Measurements from ENCODE around the gene THG1L. TPM values are rescaled to one million over a fixed set of nuclear protein-coding genes. Genes with fewer than 3 reads are reported as not detected.
"Not testable (repeated sequence)": the region's sequence is repeated elsewhere in the genome, so short reads cannot be mapped to it uniquely, and the experiment has no call there.

Gene THG1L
- 10 to 100 TPM; 29.9 to 30.6 TPM for total RNA-seq

GRCh38 chr5:157731272-157732129 lies at the start of gene THG1L:
Gene THG1L, plus strand, starts transcription at chr5:157731420. Its CDS starts 21 bp downstream, at chr5:157731441.
- ChIA-PET POLR2A (interaction anchor here (0.5 kb wide), 1 partner anchor 12 kb away, joined by 4 read pairs; no protein-coding TSS in a partner anchor), CTCF (interaction anchor here (0.7 to 2.3 kb wide), 3 partner anchors 9 to 224 kb away, joined by 3 to 16 read pairs (median 4); partner anchors contain the start of gene LSM11)

GRCh38 chr5:157682257-157682656 lies 49.0 kb upstream of the THG1L start:
- CTCF ChIA-PET: interaction anchor here (0.6 kb wide), 1 partner anchor 147 kb away, joined by 5 read pairs; no protein-coding TSS in a partner anchor
- POLR2A ChIA-PET: no interaction called here

GRCh38 chr5:157686276-157687197 lies 44.7 kb upstream of the THG1L start:
- CTCF ChIA-PET, POLR2A ChIA-PET: not testable (repeated sequence)

GRCh38 chr5:157687198-157687554 lies 44.0 kb upstream of the THG1L start:
- POLR2A ChIA-PET: no interaction called here
- CTCF ChIA-PET: no interaction called here

- CTCF ChIA-PET: interaction anchor here (1.2 to 1.3 kb wide), 4 partner anchors 20 to 54 kb away, joined by 3 to 6 read pairs (median 4); no protein-coding TSS in a partner anchor
- POLR2A ChIA-PET: no interaction called here
Observed at GRCh38 chr5:157689942-157690689, 41.1 kb upstream of the THG1L start.

- ChIA-PET POLR2A (no interaction called here), CTCF (interaction anchor here (1.2 to 1.3 kb wide), 4 partner anchors 20 to 53 kb away, joined by 3 to 6 read pairs (median 4); no protein-coding TSS in a partner anchor)
Observed at GRCh38 chr5:157690690-157691433, 40.4 kb upstream of the THG1L start.

GRCh38 chr5:157693816-157694215 lies 37.4 kb upstream of the THG1L start:
- POLR2A ChIA-PET, CTCF ChIA-PET: not testable (repeated sequence)

GRCh38 chr5:157696154-157696553 lies 35.1 kb upstream of the THG1L start:
- POLR2A ChIA-PET, CTCF ChIA-PET: not testable (repeated sequence)

GRCh38 chr5:157698674-157699073 lies 32.5 kb upstream of the THG1L start:
- CTCF ChIA-PET, POLR2A ChIA-PET: not testable (repeated sequence)

GRCh38 chr5:157703736-157704135 lies 27.5 kb upstream of the THG1L start:
- ChIA-PET CTCF (no interaction called here), POLR2A (no interaction called here)

- ChIA-PET POLR2A (no interaction called here), CTCF (interaction anchor here (1.3 kb wide), 1 partner anchor 232 kb away, joined by 3 read pairs; no protein-coding TSS in a partner anchor)
Observed at GRCh38 chr5:157708866-157709265, 22.4 kb upstream of the THG1L start.

- ChIA-PET CTCF (no interaction called here), POLR2A (no interaction called here)
Observed at GRCh38 chr5:157709346-157709745, 21.9 kb upstream of the THG1L start.

- ChIA-PET POLR2A (no interaction called here), CTCF (no interaction called here)
Observed at GRCh38 chr5:157710431-157710830, 20.8 kb upstream of the THG1L start.

- ChIA-PET CTCF (interaction anchor here (0.6 kb wide), 1 partner anchor 26 kb away, joined by 4 read pairs; no protein-coding TSS in a partner anchor), POLR2A (no interaction called here)
Observed at GRCh38 chr5:157710882-157711281, 20.3 kb upstream of the THG1L start.

- CTCF ChIA-PET: no interaction called here
Observed at GRCh38 chr5:157713830-157714595, 17.2 kb upstream of the THG1L start.

GRCh38 chr5:157714596-157714864 lies 16.7 kb upstream of the THG1L start:
- POLR2A ChIA-PET: no interaction called here

More at GRCh38 chr5:157713830-157714595, 17.2 kb upstream of the THG1L start:
- POLR2A ChIA-PET: no interaction called here

GRCh38 chr5:157718519-157718918 lies 12.7 kb upstream of the THG1L start:
- ChIA-PET POLR2A (no interaction called here), CTCF (interaction anchor here (0.6 to 2.3 kb wide), 13 partner anchors 19 to 395 kb away, joined by 3 to 8 read pairs (median 3); partner anchors contain the start of gene LSM11)

More at GRCh38 chr5:157714596-157714864, 16.7 kb upstream of the THG1L start:
- CTCF ChIA-PET: no interaction called here

- POLR2A ChIA-PET: no interaction called here
- CTCF ChIA-PET: interaction anchor here (0.8 to 2.3 kb wide), 8 partner anchors 20 to 396 kb away, joined by 3 to 8 read pairs (median 4); partner anchors contain the start of gene LSM11
Observed at GRCh38 chr5:157719245-157719644, 12.0 kb upstream of the THG1L start.

Measured in activated CD8-positive, alpha-beta memory T cell treated with anti-CD3 and anti-CD28 coated beads for 36 hours (primary cell).